ENCODE measurements around the gene FUCA1. TPM values are rescaled to one million over a fixed set of nuclear protein-coding genes. Genes with fewer than 3 reads are reported as not detected.

The FUCA1 gene
- total and polyA plus RNA-seq, 12 donors: 10.6 to 34.0 (median 14.8) TPM

- H3K4me1 ChIP-seq: peaks cover 0 to 41% (median 0%) of the 10 kb centered on the region in 9 donors
- 73 to 77% methylated on average over 11 of the region's 11 CpGs for WGBS, 2 donors
These were observed 42.6 kb upstream of the FUCA1 start for GRCh38 chr1:23910553-23911246.

GRCh38 chr1:23910144-23910543, 42.1 kb upstream of the FUCA1 start:
- Histone ChIP-seq H3K36me3 (no peaks in the 10 kb centered on the region), H3K27ac (no peak overlapping the region), H3K4me1 (peaks cover 0 to 40% (median 0%) of the 10 kb centered on the region in 9 donors), H3K27me3 (peaks cover 7 to 41% (median 31%) of the 10 kb centered on the region in 7 donors), H3K9me3 (no peaks in the 10 kb centered on the region), H3K4me3 (no peak overlapping the region)
- WGBS, 2 donors: 91 to 92% methylated on average over 8 of the region's 8 CpGs
- no peak for DNase-seq
- intact Hi-C loops (cut with DNase I): loop anchor here in 2 of 10 donors (10.0 kb wide), 2 partner anchors 45 to 95 kb away; partner anchors contain the start of gene FUCA1 (in 1 of the 2)
- ATAC-seq: no peak
- TF ChIP-seq CTCF (IDR thresholded peaks at IDR 0.05): no peak

More at GRCh38 chr1:23910553-23911246, 42.6 kb upstream of the FUCA1 start:
- H3K27ac ChIP-seq: no peak overlapping the region
- H3K9me3 ChIP-seq: no peaks in the 10 kb centered on the region
- intact Hi-C loops (cut with DNase I): loop anchor here in 2 of 10 donors (10.0 kb wide), 2 partner anchors 46 to 96 kb away; partner anchors contain the start of gene FUCA1 (in 1 of the 2)
- peaks cover 7 to 36% (median 25%) of the 10 kb centered on the region in 7 donors for H3K27me3 ChIP-seq
- DNase-seq (no peak), ATAC-seq (no peak)
- no peak for TF ChIP-seq CTCF (IDR thresholded peaks at IDR 0.05)
- no peak overlapping the region for H3K4me3 ChIP-seq
- no peaks in the 10 kb centered on the region for H3K36me3 ChIP-seq

GRCh38 chr1:23909412-23909811, 41.3 kb upstream of the FUCA1 start:
- H3K4me1 ChIP-seq: peaks cover 0 to 40% (median 0%) of the 10 kb centered on the region in 9 donors

More at GRCh38 chr1:23909412-23909811, 41.3 kb upstream of the FUCA1 start:
- TF ChIP-seq CTCF (IDR thresholded peaks at IDR 0.05): no peak
- ATAC-seq (no peak), DNase-seq (no peak)
- 67 to 76% methylated on average over 10 of the region's 10 CpGs for WGBS, 2 donors
- Histone ChIP-seq H3K36me3 (no peaks in the 10 kb centered on the region), H3K27ac (peak overlapping the region in 1 of 10 donors; percentile 59), H3K27me3 (peaks cover 7 to 47% (median 38%) of the 10 kb centered on the region in 7 donors), H3K9me3 (no peaks in the 10 kb centered on the region), H3K4me3 (peak overlapping the region in 1 of 10 donors; percentile 7)
- intact Hi-C loops (cut with DNase I): loop anchor here in 1 of 10 donors (10.0 kb wide), 1 partner anchor 95 kb away; no protein-coding TSS in a partner anchor

Data from heart right ventricle (tissue), 16 donors.